KMS-11 (cell line): ENCODE measurements around the gene G6PC2.

ENCODE experiments used
- H2AFZ ChIP-seq: fragments of 200-600 bp; sonication (generic); 2 replicates; pipeline ENCODE4 v1.6.1; 2016; ENCODE audit warnings: antibody characterized with exemption, mixed run types, low read depth
- H3K27ac ChIP-seq: fragments of 200-600 bp; sonication (generic); 2 replicates; pipeline ENCODE4 v1.6.1; 2016; ENCODE audit warnings: mild to moderate bottlenecking, mixed run types
- H3K27me3 ChIP-seq: fragments of 200-600 bp; sonication (generic); 2 replicates; pipeline ENCODE4 v1.6.1; 2017; ENCODE audit warnings: mild to moderate bottlenecking, low read depth, mixed run types, moderate library complexity; ENCODE audit not compliant: insufficient read depth
- H3K36me3 ChIP-seq: fragments of 200-600 bp; sonication (generic); 2 replicates; pipeline ENCODE4 v1.6.1; 2017; ENCODE audit warnings: mild to moderate bottlenecking, mixed run types; ENCODE audit not compliant: insufficient read depth
- H3K4me1 ChIP-seq: fragments of 200-600 bp; sonication (generic); 2 replicates; pipeline ENCODE4 v1.6.1; 2016; ENCODE audit warnings: mild to moderate bottlenecking, low read depth, mixed run types; ENCODE audit not compliant: poor library complexity, severe bottlenecking
- H3K4me2 ChIP-seq: fragments of 200-600 bp; sonication (generic); 2 replicates; pipeline ENCODE4 v1.7.0; 2016; ENCODE audit warnings: mild to moderate bottlenecking, mixed run types
- H3K4me3 ChIP-seq: fragments of 200-600 bp; sonication (generic); IDR thresholded peaks from 2 replicates; pipeline ENCODE4 v1.6.1; 2017; ENCODE audit warnings: low read depth, low read length, mixed read lengths; ENCODE audit not compliant: insufficient read depth
- H3K79me2 ChIP-seq: fragments of 200-600 bp; sonication (generic); 2 replicates; pipeline ENCODE4 v1.6.1; 2016; ENCODE audit warnings: low read depth, mixed run types; ENCODE audit not compliant: insufficient read depth
- H3K9ac ChIP-seq: fragments of 200-600 bp; sonication (generic); 2 replicates; pipeline ENCODE4 v1.6.1; 2016; ENCODE audit warnings: mild to moderate bottlenecking, mixed run types
- H4K20me1 ChIP-seq: fragments of 200-600 bp; sonication (generic); 2 replicates; pipeline ENCODE4 v1.6.1; 2016; ENCODE audit warnings: mild to moderate bottlenecking, mixed run types; ENCODE audit not compliant: insufficient read depth
- TF ChIP-seq, protein P1 (sequence below): fragments of 200-600 bp; sonication (generic); conservative IDR thresholded peaks from 2 replicates; pipeline ENCODE4 v1.6.1; 2017; ENCODE audit warnings: low read depth, mild to moderate bottlenecking, antibody characterized with exemption, low read length, moderate library complexity, mixed read lengths

The G6PC2 gene

DNA sequence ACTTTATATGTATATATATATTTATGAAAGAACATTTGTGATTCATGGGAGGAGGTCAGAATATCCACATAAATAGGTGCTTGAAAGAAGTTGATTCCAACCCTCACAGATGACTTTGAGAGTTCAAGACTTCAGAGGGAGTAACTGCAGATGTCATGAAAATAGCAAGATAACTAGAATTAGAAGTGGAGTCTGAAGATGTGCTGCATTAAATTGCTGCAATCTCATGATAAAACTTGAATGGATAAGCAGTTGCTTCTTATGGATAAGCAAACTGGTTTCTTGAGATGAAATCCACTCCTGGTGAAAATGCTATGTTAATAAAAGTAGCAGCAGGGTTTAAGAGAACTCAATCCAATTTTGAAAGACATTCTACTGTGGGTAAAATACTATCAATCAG, 40.2 kb downstream of the G6PC2 start:
- no peak overlapping the region for H3K4me3 ChIP-seq
- TF ChIP-seq, protein P1, sequence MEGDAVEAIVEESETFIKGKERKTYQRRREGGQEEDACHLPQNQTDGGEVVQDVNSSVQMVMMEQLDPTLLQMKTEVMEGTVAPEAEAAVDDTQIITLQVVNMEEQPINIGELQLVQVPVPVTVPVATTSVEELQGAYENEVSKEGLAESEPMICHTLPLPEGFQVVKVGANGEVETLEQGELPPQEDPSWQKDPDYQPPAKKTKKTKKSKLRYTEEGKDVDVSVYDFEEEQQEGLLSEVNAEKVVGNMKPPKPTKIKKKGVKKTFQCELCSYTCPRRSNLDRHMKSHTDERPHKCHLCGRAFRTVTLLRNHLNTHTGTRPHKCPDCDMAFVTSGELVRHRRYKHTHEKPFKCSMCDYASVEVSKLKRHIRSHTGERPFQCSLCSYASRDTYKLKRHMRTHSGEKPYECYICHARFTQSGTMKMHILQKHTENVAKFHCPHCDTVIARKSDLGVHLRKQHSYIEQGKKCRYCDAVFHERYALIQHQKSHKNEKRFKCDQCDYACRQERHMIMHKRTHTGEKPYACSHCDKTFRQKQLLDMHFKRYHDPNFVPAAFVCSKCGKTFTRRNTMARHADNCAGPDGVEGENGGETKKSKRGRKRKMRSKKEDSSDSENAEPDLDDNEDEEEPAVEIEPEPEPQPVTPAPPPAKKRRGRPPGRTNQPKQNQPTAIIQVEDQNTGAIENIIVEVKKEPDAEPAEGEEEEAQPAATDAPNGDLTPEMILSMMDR, result no peak
- no peaks in the 10 kb centered on the region for H4K20me1 ChIP-seq
- no peak overlapping the region for H3K4me2 ChIP-seq
- H3K36me3 ChIP-seq, result no peaks in the 10 kb centered on the region
- no peaks in the 10 kb centered on the region for H3K79me2 ChIP-seq
- no peak overlapping the region for H3K9ac ChIP-seq
- no peaks in the 10 kb centered on the region for H3K27me3 ChIP-seq
- no peak overlapping the region for H2AFZ ChIP-seq
- no peak overlapping the region for H3K27ac ChIP-seq
- H3K4me1 ChIP-seq, result no peaks in the 10 kb centered on the region

DNA sequence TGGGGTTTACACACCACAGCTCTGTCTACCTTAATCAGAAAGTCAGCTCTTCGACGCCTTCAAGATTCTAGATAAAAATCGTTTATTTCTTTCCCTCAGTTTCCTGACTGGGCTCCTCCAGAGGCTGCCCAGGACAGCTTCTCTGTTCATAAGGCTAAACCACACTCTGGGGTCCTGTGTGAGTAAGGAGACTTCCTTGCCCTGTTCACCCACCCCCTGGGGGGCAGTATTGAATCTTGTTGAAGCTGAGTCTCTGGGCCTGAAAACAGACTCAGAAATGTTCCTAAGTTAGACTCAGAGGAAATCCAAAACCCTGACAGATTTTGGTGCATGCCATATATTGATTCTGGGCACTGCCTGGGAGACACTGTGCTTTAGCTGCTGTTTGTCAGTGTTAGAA, 43.0 kb downstream of the G6PC2 start:
- H3K9ac ChIP-seq, result no peak overlapping the region
- H3K36me3 ChIP-seq, result no peaks in the 10 kb centered on the region
- TF ChIP-seq, protein P1, result no peak
- no peaks in the 10 kb centered on the region for H3K4me1 ChIP-seq
- no peak overlapping the region for H3K4me3 ChIP-seq
- H3K27me3 ChIP-seq, result no peaks in the 10 kb centered on the region
- no peaks in the 10 kb centered on the region for H4K20me1 ChIP-seq
- H3K79me2 ChIP-seq, result no peaks in the 10 kb centered on the region
- no peak overlapping the region for H3K4me2 ChIP-seq
- H2AFZ ChIP-seq, result no peak overlapping the region
- no peak overlapping the region for H3K27ac ChIP-seq

DNA sequence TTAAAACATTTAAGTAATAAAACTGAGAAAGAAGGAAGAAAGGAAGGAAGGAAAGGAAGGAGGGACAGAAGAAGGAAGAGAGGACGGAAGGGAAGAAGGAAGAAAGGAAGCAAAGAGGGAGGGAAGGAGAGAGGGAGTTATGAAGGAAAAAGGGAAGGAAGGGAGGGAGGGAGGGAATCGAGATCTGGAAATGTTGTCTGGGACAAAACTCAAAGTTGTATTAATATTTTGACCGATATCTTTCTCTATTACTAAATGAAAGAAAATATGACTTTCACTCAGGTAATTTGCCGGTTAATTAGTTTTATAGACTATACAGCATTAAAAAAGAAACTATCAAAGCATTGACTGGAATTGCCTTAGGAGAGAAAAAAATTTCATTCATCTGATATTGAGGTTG, 44.4 kb downstream of the G6PC2 start:
- no peaks in the 10 kb centered on the region for H3K79me2 ChIP-seq
- H2AFZ ChIP-seq, result no peak overlapping the region
- no peaks in the 10 kb centered on the region for H3K27me3 ChIP-seq
- TF ChIP-seq, protein P1, result no peak
- H3K4me1 ChIP-seq, result no peaks in the 10 kb centered on the region
- H3K4me3 ChIP-seq, result no peak overlapping the region
- no peak overlapping the region for H3K4me2 ChIP-seq
- H3K36me3 ChIP-seq, result no peaks in the 10 kb centered on the region
- no peaks in the 10 kb centered on the region for H4K20me1 ChIP-seq
- H3K27ac ChIP-seq, result no peak overlapping the region
- H3K9ac ChIP-seq, result no peak overlapping the region

DNA sequence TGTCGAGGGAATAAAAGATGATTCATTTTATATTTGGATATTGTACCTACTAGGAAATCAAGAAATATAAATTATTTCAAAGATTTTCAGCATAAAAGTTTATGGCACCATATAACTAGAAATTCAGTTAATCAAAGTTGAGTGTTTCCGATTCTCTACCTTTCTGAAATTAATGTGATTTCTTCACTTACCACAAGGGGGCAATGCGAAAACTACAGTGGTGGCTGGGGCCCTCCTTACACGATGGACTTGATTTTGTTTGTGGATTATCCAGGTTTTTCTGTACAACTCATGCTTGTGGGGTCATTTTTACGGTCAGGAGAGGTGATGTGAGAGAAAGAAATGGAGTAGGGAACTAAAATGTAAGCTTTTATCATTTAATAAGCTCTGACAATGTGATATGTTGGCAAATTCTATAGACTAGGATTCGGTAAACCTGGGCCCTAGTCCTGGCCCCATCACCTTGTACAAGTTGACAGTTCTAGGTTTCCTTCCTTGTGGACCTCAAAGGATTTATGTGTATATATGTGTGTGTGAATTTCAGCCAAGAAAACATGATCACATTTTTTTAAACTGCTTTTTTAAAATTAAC, 47.6 kb downstream of the G6PC2 start:
- no peak overlapping the region for H3K9ac ChIP-seq
- H4K20me1 ChIP-seq, result no peaks in the 10 kb centered on the region
- H3K79me2 ChIP-seq, result no peaks in the 10 kb centered on the region
- no peak overlapping the region for H3K4me2 ChIP-seq
- no peaks in the 10 kb centered on the region for H3K4me1 ChIP-seq
- TF ChIP-seq, protein P1, result peak; percentile 79
- H3K4me3 ChIP-seq, result no peak overlapping the region
- H3K36me3 ChIP-seq, result no peaks in the 10 kb centered on the region
- no peak overlapping the region; the same call in 1 of the 2 replicates for H2AFZ ChIP-seq
- no peak overlapping the region for H3K27ac ChIP-seq
- H3K27me3 ChIP-seq, result no peaks in the 10 kb centered on the region
